SU-DHL-6 (cell line): ENCODE results near the gene RPE65.
"Not testable (repeated sequence)": the region's sequence is repeated elsewhere in the genome, so short reads cannot be mapped to it uniquely, and the experiment has no call there.

Experiments
- H2AFZ ChIP-seq: fragments of 200-600 bp; sonication (generic); 2 replicates; pipeline ENCODE4 v1.6.1; 2014; ENCODE audit warnings: low read depth, mild to moderate bottlenecking, moderate library complexity, mixed read lengths, antibody characterized with exemption, low read length; ENCODE audit not compliant: severe bottlenecking
- H3F3A ChIP-seq: fragments of 200-600 bp; shearing (Covaris generic); 2 replicates; pipeline ENCODE4 v1.6.0; 2016; ENCODE audit warnings: antibody characterized with exemption, mild to moderate bottlenecking; ENCODE audit not compliant: insufficient read depth
- H3K27ac ChIP-seq: fragments of 200-600 bp; sonication (generic); 2 replicates; pipeline ENCODE4 v1.5.1; 2016; ENCODE audit warnings: low read depth, mild to moderate bottlenecking, low read length, moderate library complexity, mixed read lengths
- H3K27me3 ChIP-seq: fragments of 200-600 bp; sonication (generic), shearing (Covaris generic); 2 replicates; pipeline ENCODE4 v1.6.0; 2014; ENCODE audit warnings: mild to moderate bottlenecking, low read length
- H3K36me3 ChIP-seq: fragments of 200-600 bp; sonication (generic); 2 replicates; pipeline ENCODE4 v1.6.1; 2014; ENCODE audit warnings: mild to moderate bottlenecking, low read length, mixed read lengths
- H3K4me2 ChIP-seq: fragments of 300-600, 200-600 bp; shearing (Covaris generic), sonication (generic); 2 replicates; pipeline ENCODE4 v1.6.0; 2014; ENCODE audit warnings: low read length, low read depth, mild to moderate bottlenecking; ENCODE audit not compliant: poor library complexity, severe bottlenecking
- H3K4me3 ChIP-seq: fragments of 200-600 bp; sonication (generic); 2 replicates; pipeline ENCODE4 v1.5.1; 2014; ENCODE audit warnings: antibody characterized with exemption, low read length, mild to moderate bottlenecking, mixed read lengths; ENCODE audit not compliant: insufficient read depth, poor library complexity, severe bottlenecking
- H3K79me2 ChIP-seq: fragments of 200-600 bp; sonication (generic); 2 replicates; pipeline ENCODE4 v1.6.1; 2014; ENCODE audit warnings: mild to moderate bottlenecking, low read length, moderate library complexity; ENCODE audit not compliant: insufficient read depth
- H3K9ac ChIP-seq: fragments of 200-600 bp; sonication (generic); 2 replicates; pipeline ENCODE4 v1.7.0; 2014; ENCODE audit warnings: mild to moderate bottlenecking, low read length
- H3K9me2 ChIP-seq: fragments of 200-600 bp; sonication (generic); replicated peaks from 2 replicates; pipeline ENCODE4 v1.6.1; 2014; ENCODE audit warnings: low read length; ENCODE audit not compliant: insufficient read depth
- H3K9me3 ChIP-seq: fragments of 200-600 bp; sonication (generic); 2 replicates; pipeline ENCODE4 v1.6.1; 2014; ENCODE audit warnings: low read length, mixed read lengths; ENCODE audit not compliant: insufficient read depth
- H4K20me1 ChIP-seq: fragments of 200-600 bp; sonication (generic); 2 replicates; pipeline ENCODE4 v1.6.1; 2014; ENCODE audit warnings: low read depth, mild to moderate bottlenecking, antibody characterized with exemption, low read length, moderate library complexity, mixed read lengths
- CTCF ChIP-seq: fragments of 200-600 bp; sonication (generic); IDR thresholded peaks from one replicate; pipeline ENCODE4 v1.5.1; 2017; ENCODE audit warnings: antibody characterized with exemption, mild to moderate bottlenecking, low read length, moderate library complexity; ENCODE audit not compliant: insufficient read depth, poor library complexity, severe bottlenecking
- EZH2phosphoT487 ChIP-seq: fragments of 200-600 bp; sonication (generic), shearing (Covaris generic); conservative IDR thresholded peaks from 2 replicates; pipeline ENCODE4 v1.6.1; 2018; ENCODE audit warnings: mild to moderate bottlenecking, antibody characterized with exemption, low read length, moderate library complexity, mixed read lengths

Gene RPE65

GRCh38 chr1:68495968-68496679 lies 46.4 kb upstream of the RPE65 start:
- Histone ChIP-seq H4K20me1 (no peaks in the 10 kb centered on the region), H3K9me2 (no peaks in the 10 kb centered on the region), H2AFZ (peak overlapping the region; percentile 93), H3K36me3 (peaks cover 20% of the 10 kb centered on the region; the same call in 1 of the 2 replicates), H3K9me3 (no peaks in the 10 kb centered on the region), H3K4me2 (peak overlapping the region; percentile 76), H3F3A (no peaks in the 10 kb centered on the region), H3K4me3 (peak overlapping the region; percentile 80), H3K79me2 (peaks cover 54% of the 10 kb centered on the region), H3K27me3 (no peaks in the 10 kb centered on the region), H3K27ac (peak overlapping the region; percentile 65), H3K9ac (peak overlapping the region; percentile 84)
- TF ChIP-seq CTCF, result no peak

- Histone ChIP-seq H3K27me3 (no peaks in the 10 kb centered on the region), H3K9me2 (no peaks in the 10 kb centered on the region), H2AFZ (peak overlapping the region; percentile 32), H3F3A (no peaks in the 10 kb centered on the region), H3K4me3 (peak overlapping the region; percentile 80), H4K20me1 (no peaks in the 10 kb centered on the region), H3K9me3 (no peaks in the 10 kb centered on the region), H3K9ac (peak overlapping the region; percentile 84), H3K27ac (peak overlapping the region; percentile 22; the same call in 1 of the 2 replicates), H3K4me2 (peak overlapping the region; percentile 76), H3K79me2 (peaks cover 60% of the 10 kb centered on the region), H3K36me3 (peaks cover 26% of the 10 kb centered on the region)
- TF ChIP-seq EZH2phosphoT487 (no peak), CTCF (no peak)
Observed at GRCh38 chr1:68495532-68495931, 45.8 kb upstream of the RPE65 start.

GRCh38 chr1:68493193-68493592 lies 43.4 kb upstream of the RPE65 start:
- H3K9me3 ChIP-seq, result no peaks in the 10 kb centered on the region
- H2AFZ ChIP-seq, result no peak overlapping the region
- H3K4me2 ChIP-seq, result peak overlapping the region; percentile 36
- H3K9me2 ChIP-seq, result no peaks in the 10 kb centered on the region
- H3K79me2 ChIP-seq, result peaks cover 66% of the 10 kb centered on the region
- H3K4me3 ChIP-seq, result no peak overlapping the region
- no peaks in the 10 kb centered on the region; the same call in 1 of the 2 replicates for H3F3A ChIP-seq
- H3K9ac ChIP-seq, result no peak overlapping the region; the same call in 1 of the 2 replicates
- H3K27ac ChIP-seq, result no peak overlapping the region
- H4K20me1 ChIP-seq, result no peaks in the 10 kb centered on the region
- H3K36me3 ChIP-seq, result peaks cover 49% of the 10 kb centered on the region
- H3K27me3 ChIP-seq, result no peaks in the 10 kb centered on the region
- TF ChIP-seq EZH2phosphoT487 (no peak), CTCF (no peak)

DNA sequence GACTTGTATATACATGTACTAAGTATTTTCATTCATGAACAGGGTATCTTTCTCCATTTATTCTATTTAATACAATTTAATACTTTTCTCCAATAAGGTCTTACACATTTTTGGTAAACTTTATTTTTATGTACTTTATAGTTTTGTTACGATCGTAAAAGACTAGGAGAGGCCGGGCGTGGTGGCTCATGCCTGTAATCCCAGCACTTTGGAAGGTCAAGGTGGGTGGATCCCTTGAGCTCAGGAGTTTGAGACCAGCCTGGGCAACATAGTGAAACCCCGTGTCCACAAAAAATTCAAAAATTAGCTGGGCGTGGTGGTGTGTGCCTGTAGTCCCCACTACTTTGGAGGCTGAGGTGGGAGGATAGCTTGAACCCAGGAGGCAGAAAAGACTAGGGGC lies 42.5 kb upstream of the RPE65 start:
- H3K4me3 ChIP-seq, H3K27me3 ChIP-seq, H3K9me2 ChIP-seq, H4K20me1 ChIP-seq, H2AFZ ChIP-seq, H3F3A ChIP-seq, H3K9me3 ChIP-seq, H3K27ac ChIP-seq, H3K9ac ChIP-seq: not testable (repeated sequence)
- Histone ChIP-seq H3K79me2 (peaks cover 66% of the 10 kb centered on the region), H3K4me2 (peak overlapping the region; percentile 8), H3K36me3 (peaks cover 59% of the 10 kb centered on the region)
